ES-I3 (cell line): Measurements from ENCODE around the gene POMT1.
"Not testable (repeated sequence)": the region's sequence is repeated elsewhere in the genome, so short reads cannot be mapped to it uniquely, and the experiment has no call there.

ENCODE experiments used
- H3K36me3 ChIP-seq: 2 replicates; pipeline ENCODE4 v1.6.1; 2013; ENCODE audit warnings: mild to moderate bottlenecking, low read length, control low read depth, moderate library complexity; ENCODE audit not compliant: insufficient read depth
- H3K4me1 ChIP-seq: 2 replicates; pipeline ENCODE4 v1.6.1; 2013; ENCODE audit warnings: mild to moderate bottlenecking, control low read depth, low read length; ENCODE audit not compliant: insufficient read depth
- H3K9ac ChIP-seq: 2 replicates; pipeline ENCODE4 v1.6.1; 2013; ENCODE audit warnings: low read depth, mild to moderate bottlenecking, low read length, moderate library complexity
- H3K9me3 ChIP-seq: 2 replicates; pipeline ENCODE4 v1.6.1; 2013; ENCODE audit warnings: mild to moderate bottlenecking, low read length, moderate library complexity; ENCODE audit not compliant: control insufficient read depth, insufficient read depth

POMT1 gene

GRCh38 chr9:131502781-131503625, at the start of gene POMT1:
POMT1 (plus strand) TSS chr9:131502918; CDS start chr9:131504219, 1,301 bp downstream.
- H3K4me1 ChIP-seq, result no peaks in the 10 kb centered on the region; the same call in 1 of the 2 replicates
- peak within 1 kb of the TSS; percentile 71 for H3K9ac ChIP-seq
- H3K36me3 ChIP-seq, result peaks cover 7% of the 10 kb centered on the region
- no peaks in the 10 kb centered on the region for H3K9me3 ChIP-seq

- H3K9me3 ChIP-seq, result no peaks in the 10 kb centered on the region
- no peaks in the 10 kb centered on the region for H3K4me1 ChIP-seq
- no peak overlapping the region for H3K9ac ChIP-seq
- H3K36me3 ChIP-seq, result peaks cover 40% of the 10 kb centered on the region
These were observed 48.7 kb upstream of the POMT1 start for GRCh38 chr9:131454028-131454427.

GRCh38 chr9:131455655-131456054, 47.1 kb upstream of the POMT1 start:
- not testable (repeated sequence) for H3K9ac ChIP-seq, H3K4me1 ChIP-seq, H3K9me3 ChIP-seq
- peaks cover 49% of the 10 kb centered on the region for H3K36me3 ChIP-seq

- no peak overlapping the region for H3K9ac ChIP-seq
- peaks cover 55% of the 10 kb centered on the region for H3K36me3 ChIP-seq
- H3K9me3 ChIP-seq, result no peaks in the 10 kb centered on the region
- H3K4me1 ChIP-seq, result no peaks in the 10 kb centered on the region
These were observed 45.0 kb upstream of the POMT1 start for GRCh38 chr9:131457746-131458145.

- no peaks in the 10 kb centered on the region for H3K9me3 ChIP-seq
- no peak overlapping the region for H3K9ac ChIP-seq
- H3K4me1 ChIP-seq, result no peaks in the 10 kb centered on the region
- H3K36me3 ChIP-seq, result peaks cover 55% of the 10 kb centered on the region
These were observed 43.7 kb upstream of the POMT1 start for GRCh38 chr9:131459056-131459455.

- peaks cover 61% of the 10 kb centered on the region for H3K36me3 ChIP-seq
- no peak overlapping the region for H3K9ac ChIP-seq
- no peaks in the 10 kb centered on the region for H3K4me1 ChIP-seq
- no peaks in the 10 kb centered on the region for H3K9me3 ChIP-seq
These were observed 41.6 kb upstream of the POMT1 start for GRCh38 chr9:131461166-131461565.

- peaks cover 59% of the 10 kb centered on the region for H3K36me3 ChIP-seq
- no peaks in the 10 kb centered on the region for H3K9me3 ChIP-seq
- no peak overlapping the region for H3K9ac ChIP-seq
- no peaks in the 10 kb centered on the region for H3K4me1 ChIP-seq
These were observed 38.2 kb upstream of the POMT1 start for GRCh38 chr9:131464354-131465000.

- Histone ChIP-seq H3K9me3 (no peaks in the 10 kb centered on the region), H3K4me1 (no peaks in the 10 kb centered on the region), H3K9ac (no peak overlapping the region), H3K36me3 (peaks cover 50% of the 10 kb centered on the region)
These were observed 37.3 kb upstream of the POMT1 start for GRCh38 chr9:131465401-131465800.

GRCh38 chr9:131467214-131467935, 35.3 kb upstream of the POMT1 start:
- H3K4me1 ChIP-seq, result no peaks in the 10 kb centered on the region
- no peak overlapping the region for H3K9ac ChIP-seq
- peaks cover 49% of the 10 kb centered on the region for H3K36me3 ChIP-seq
- no peaks in the 10 kb centered on the region for H3K9me3 ChIP-seq

GRCh38 chr9:131468031-131468430, 34.7 kb upstream of the POMT1 start:
- H3K9ac ChIP-seq, result no peak overlapping the region
- H3K9me3 ChIP-seq, result no peaks in the 10 kb centered on the region
- H3K36me3 ChIP-seq, result peaks cover 48% of the 10 kb centered on the region
- H3K4me1 ChIP-seq, result no peaks in the 10 kb centered on the region

- no peak overlapping the region for H3K9ac ChIP-seq
- no peaks in the 10 kb centered on the region for H3K9me3 ChIP-seq
- no peaks in the 10 kb centered on the region for H3K4me1 ChIP-seq
- H3K36me3 ChIP-seq, result peaks cover 56% of the 10 kb centered on the region
These were observed 33.4 kb upstream of the POMT1 start for GRCh38 chr9:131469356-131469755.

- Histone ChIP-seq H3K9me3 (no peaks in the 10 kb centered on the region), H3K9ac (no peak overlapping the region), H3K4me1 (no peaks in the 10 kb centered on the region), H3K36me3 (peaks cover 57% of the 10 kb centered on the region)
These were observed 32.8 kb upstream of the POMT1 start for GRCh38 chr9:131469951-131470350.

GRCh38 chr9:131470581-131470991, 32.1 kb upstream of the POMT1 start:
- Histone ChIP-seq H3K4me1 (no peaks in the 10 kb centered on the region), H3K9ac (no peak overlapping the region), H3K9me3 (no peaks in the 10 kb centered on the region), H3K36me3 (peaks cover 52% of the 10 kb centered on the region)

- H3K4me1 ChIP-seq, H3K9me3 ChIP-seq, H3K9ac ChIP-seq: not testable (repeated sequence)
- H3K36me3 ChIP-seq, result peaks cover 43% of the 10 kb centered on the region
These were observed 30.6 kb upstream of the POMT1 start for GRCh38 chr9:131472085-131472484.
